ENCODE measurements around the gene CLCN6. TPM values are rescaled to one million over a fixed set of nuclear protein-coding genes. Genes with fewer than 3 reads are reported as not detected.

Gene CLCN6
- total RNA-seq, 2 donors from 2014 or later: 13.4 to 45.0 TPM

GRCh38 chr1:11797525-11798216 lies 8.3 kb upstream of the CLCN6 start:
- intact Hi-C loops (cut with DNase I): no loop called here
- peaks cover 3% of the 10 kb centered on the region for H3K4me1 ChIP-seq (replicated peaks)
- H3K27ac ChIP-seq: no peak overlapping the region
- no peaks in the 10 kb centered on the region for H3K27me3 ChIP-seq (replicated peaks; ENCODE audit: insufficient read depth)
- DNase-seq (ENCODE audit: low spot score): no peak
- H3K4me3 ChIP-seq: no peak overlapping the region
- peaks cover 3 to 16% of the 10 kb centered on the region in 2 donors for H3K36me3 ChIP-seq
- no peaks in the 10 kb centered on the region for H3K9me3 ChIP-seq
- 64% methylated on average over 6 of the region's 6 CpGs for WGBS
- no peak for TF ChIP-seq POLR2A (IDR thresholded peaks at IDR 0.05)
- TF ChIP-seq CTCF (IDR thresholded peaks at IDR 0.05): no peak
- no peak for TF ChIP-seq POLR2AphosphoS5 (IDR thresholded peaks at IDR 0.05)

- Histone ChIP-seq H3K27ac (no peak overlapping the region), H3K27me3 (replicated peaks; ENCODE audit: insufficient read depth) (no peaks in the 10 kb centered on the region), H3K9me3 (no peaks in the 10 kb centered on the region), H3K36me3 (peaks cover 3 to 12% of the 10 kb centered on the region in 2 donors), H3K4me3 (no peak overlapping the region), H3K4me1 (replicated peaks) (peaks cover 11% of the 10 kb centered on the region)
- no peak for TF ChIP-seq CTCF (IDR thresholded peaks at IDR 0.05)
- TF ChIP-seq POLR2A (IDR thresholded peaks at IDR 0.05): no peak
- TF ChIP-seq POLR2AphosphoS5 (IDR thresholded peaks at IDR 0.05): no peak
- intact Hi-C loops (cut with DNase I): no loop called here
- DNase-seq (ENCODE audit: low spot score): no peak
- 95% methylated on average over 5 of the region's 5 CpGs for WGBS
Measured at GRCh38 chr1:11799099-11799498, 6.9 kb upstream of the CLCN6 start.

- H3K36me3 ChIP-seq: peaks cover 3 to 4% of the 10 kb centered on the region in 2 donors
- no peak for DNase-seq (ENCODE audit: low spot score)
- no peaks in the 10 kb centered on the region for H3K9me3 ChIP-seq
- WGBS: 96% methylated on average over 9 of the region's 9 CpGs
- H3K27me3 ChIP-seq (replicated peaks; ENCODE audit: insufficient read depth): no peaks in the 10 kb centered on the region
- TF ChIP-seq CTCF (IDR thresholded peaks at IDR 0.05): no peak
- no peak for TF ChIP-seq POLR2A (IDR thresholded peaks at IDR 0.05)
- TF ChIP-seq POLR2AphosphoS5 (IDR thresholded peaks at IDR 0.05): no peak
- peaks cover 16% of the 10 kb centered on the region for H3K4me1 ChIP-seq (replicated peaks)
- no peak overlapping the region for H3K27ac ChIP-seq
- intact Hi-C loops (cut with DNase I): loop anchor here (5.0 kb wide), 2 partner anchors 63 to 143 kb away; partner anchors contain the start of gene AGTRAP
- no peak overlapping the region for H3K4me3 ChIP-seq
Measured at GRCh38 chr1:11799896-11800295, 6.1 kb upstream of the CLCN6 start.

GRCh38 chr1:11800391-11800755 lies 5.6 kb upstream of the CLCN6 start:
- Histone ChIP-seq H3K4me3 (no peak overlapping the region), H3K27ac (no peak overlapping the region), H3K4me1 (replicated peaks) (peaks cover 16% of the 10 kb centered on the region), H3K27me3 (replicated peaks; ENCODE audit: insufficient read depth) (no peaks in the 10 kb centered on the region), H3K9me3 (no peaks in the 10 kb centered on the region), H3K36me3 (peaks cover 0 to 3% of the 10 kb centered on the region in 2 donors)
- no peak for DNase-seq (ENCODE audit: low spot score)
- intact Hi-C loops (cut with DNase I): loop anchor here (5.0 kb wide), 2 partner anchors 63 to 143 kb away; partner anchors contain the start of gene AGTRAP
- WGBS: 81% methylated on average over 8 of the region's 8 CpGs
- TF ChIP-seq POLR2AphosphoS5 (IDR thresholded peaks at IDR 0.05) (no peak), POLR2A (IDR thresholded peaks at IDR 0.05) (no peak)

- intact Hi-C loops (cut with DNase I): loop anchor here (5.0 kb wide), 2 partner anchors 64 to 144 kb away; partner anchors contain the start of gene AGTRAP
- Histone ChIP-seq H3K9me3 (no peaks in the 10 kb centered on the region), H3K36me3 (peaks cover 0 to 3% of the 10 kb centered on the region in 2 donors), H3K4me1 (replicated peaks) (peaks cover 16% of the 10 kb centered on the region), H3K4me3 (no peak overlapping the region), H3K27ac (no peak overlapping the region), H3K27me3 (replicated peaks; ENCODE audit: insufficient read depth) (no peaks in the 10 kb centered on the region)
- no peak for TF ChIP-seq CTCF (IDR thresholded peaks at IDR 0.05)
- no peak for TF ChIP-seq POLR2AphosphoS5 (IDR thresholded peaks at IDR 0.05)
- TF ChIP-seq POLR2A (IDR thresholded peaks at IDR 0.05): no peak
- WGBS: 93% methylated on average over 21 of the region's 21 CpGs
- DNase-seq (ENCODE audit: low spot score): no peak
Measured at GRCh38 chr1:11800756-11801433, 5.1 kb upstream of the CLCN6 start.

Measured in prostate gland (tissue), 2 donors.